Tibial nerve (tissue), 4 donors: Measurements from ENCODE around the gene FECH.

ENCODE experiments used
- EP300 ChIP-seq, 2 donors: sonication (generic); formaldehyde crosslinking; IDR thresholded peaks; one replicate each; pipeline ENCODE4 v1.6.1; 2017; ENCODE audit warnings: antibody characterized with exemption in 2 of 2, mild to moderate bottlenecking in 1 of 2
- POLR2A ChIP-seq, 2 donors: fragments of 450-650 bp; IDR thresholded peaks; one replicate each; pipeline ENCODE4 v1.6.1; 2017; ENCODE audit warnings: antibody characterized with exemption in 2 of 2, mild to moderate bottlenecking in 2 of 2, moderate library complexity in 2 of 2
- TF ChIP-seq, protein P1 (sequence below), 5 experiments: fragments of 200-600 bp in 3 of 5; fragments of 450-650 bp in 2 of 5; sonication (generic) in 3 of 5; IDR thresholded peaks; one replicate each; pipeline ENCODE4 v1.5.1; 2016 to 2019; ENCODE audit warnings: antibody characterized with exemption in 5 of 5, mild to moderate bottlenecking in 3 of 5, moderate library complexity in 2 of 5

- TF ChIP-seq, protein P1, sequence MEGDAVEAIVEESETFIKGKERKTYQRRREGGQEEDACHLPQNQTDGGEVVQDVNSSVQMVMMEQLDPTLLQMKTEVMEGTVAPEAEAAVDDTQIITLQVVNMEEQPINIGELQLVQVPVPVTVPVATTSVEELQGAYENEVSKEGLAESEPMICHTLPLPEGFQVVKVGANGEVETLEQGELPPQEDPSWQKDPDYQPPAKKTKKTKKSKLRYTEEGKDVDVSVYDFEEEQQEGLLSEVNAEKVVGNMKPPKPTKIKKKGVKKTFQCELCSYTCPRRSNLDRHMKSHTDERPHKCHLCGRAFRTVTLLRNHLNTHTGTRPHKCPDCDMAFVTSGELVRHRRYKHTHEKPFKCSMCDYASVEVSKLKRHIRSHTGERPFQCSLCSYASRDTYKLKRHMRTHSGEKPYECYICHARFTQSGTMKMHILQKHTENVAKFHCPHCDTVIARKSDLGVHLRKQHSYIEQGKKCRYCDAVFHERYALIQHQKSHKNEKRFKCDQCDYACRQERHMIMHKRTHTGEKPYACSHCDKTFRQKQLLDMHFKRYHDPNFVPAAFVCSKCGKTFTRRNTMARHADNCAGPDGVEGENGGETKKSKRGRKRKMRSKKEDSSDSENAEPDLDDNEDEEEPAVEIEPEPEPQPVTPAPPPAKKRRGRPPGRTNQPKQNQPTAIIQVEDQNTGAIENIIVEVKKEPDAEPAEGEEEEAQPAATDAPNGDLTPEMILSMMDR (IDR thresholded peaks at IDR 0.05), result no peak
- TF ChIP-seq EP300 (IDR thresholded peaks at IDR 0.05), result no peak
- no peak for TF ChIP-seq POLR2A (IDR thresholded peaks at IDR 0.05)
Observed at GRCh38 chr18:57584444-57584843, 2.1 kb downstream of the FECH start.
